BE2C (cell line): Measurements from ENCODE around the gene CLIC3.

Experiments
- DNase-seq: peaks from one replicate; pipeline ENCODE4 v3.0.0-alpha.2; 2020
- H3K27me3 ChIP-seq: fragments of 250-450 bp; sonication (Bioruptor Pico); 2 replicates; pipeline ENCODE4 v1.5.1; 2020; ENCODE audit warnings: mild to moderate bottlenecking
- H3K36me3 ChIP-seq: fragments of 250-450 bp; sonication (Bioruptor Pico); 2 replicates; pipeline ENCODE4 v1.5.1; 2020; ENCODE audit warnings: mild to moderate bottlenecking
- H3K4me1 ChIP-seq: fragments of 250-450 bp; sonication (Bioruptor Pico); 2 replicates; pipeline ENCODE4 v1.5.1; 2020
- H3K4me3 ChIP-seq: 2 replicates; pipeline ENCODE4 v1.5.1; 2011; ENCODE audit warnings: low read depth, low read length
- H3K9me3 ChIP-seq: fragments of 250-450 bp; sonication (Bioruptor Pico); 2 replicates; pipeline ENCODE4 v1.5.1; 2020
- TF ChIP-seq, protein P1 (sequence below): IDR thresholded peaks from 2 replicates; pipeline ENCODE4 v1.5.1; 2012; ENCODE audit warnings: mild to moderate bottlenecking, low read depth, low read length

CLIC3 gene

DNA sequence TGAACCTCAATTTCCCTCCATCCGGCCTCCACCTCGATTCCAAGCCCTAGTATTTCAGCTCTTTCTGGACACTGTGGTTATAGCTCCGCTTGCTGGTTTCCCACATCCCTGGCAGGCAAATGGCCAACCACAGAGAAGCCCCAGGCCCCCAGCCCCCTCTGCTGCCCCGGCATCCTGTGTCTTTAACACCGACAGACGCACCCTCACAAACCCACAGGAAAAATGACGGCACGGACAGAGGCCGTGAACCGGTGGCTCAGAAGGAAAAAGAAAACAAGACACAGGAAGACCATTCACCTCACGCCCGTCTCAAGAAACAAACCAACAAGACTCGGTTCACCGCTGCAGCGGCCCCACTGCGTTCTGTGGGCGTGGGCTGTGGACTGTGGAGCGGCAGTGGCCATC lies 1.5 kb upstream of the CLIC3 start:
- Histone ChIP-seq H3K4me3 (no peak overlapping the region), H3K4me1 (peaks cover 19% of the 10 kb centered on the region), H3K36me3 (peaks cover 12% of the 10 kb centered on the region), H3K27me3 (no peaks in the 10 kb centered on the region), H3K9me3 (no peaks in the 10 kb centered on the region)
- no peak for DNase-seq
- TF ChIP-seq, protein P1, sequence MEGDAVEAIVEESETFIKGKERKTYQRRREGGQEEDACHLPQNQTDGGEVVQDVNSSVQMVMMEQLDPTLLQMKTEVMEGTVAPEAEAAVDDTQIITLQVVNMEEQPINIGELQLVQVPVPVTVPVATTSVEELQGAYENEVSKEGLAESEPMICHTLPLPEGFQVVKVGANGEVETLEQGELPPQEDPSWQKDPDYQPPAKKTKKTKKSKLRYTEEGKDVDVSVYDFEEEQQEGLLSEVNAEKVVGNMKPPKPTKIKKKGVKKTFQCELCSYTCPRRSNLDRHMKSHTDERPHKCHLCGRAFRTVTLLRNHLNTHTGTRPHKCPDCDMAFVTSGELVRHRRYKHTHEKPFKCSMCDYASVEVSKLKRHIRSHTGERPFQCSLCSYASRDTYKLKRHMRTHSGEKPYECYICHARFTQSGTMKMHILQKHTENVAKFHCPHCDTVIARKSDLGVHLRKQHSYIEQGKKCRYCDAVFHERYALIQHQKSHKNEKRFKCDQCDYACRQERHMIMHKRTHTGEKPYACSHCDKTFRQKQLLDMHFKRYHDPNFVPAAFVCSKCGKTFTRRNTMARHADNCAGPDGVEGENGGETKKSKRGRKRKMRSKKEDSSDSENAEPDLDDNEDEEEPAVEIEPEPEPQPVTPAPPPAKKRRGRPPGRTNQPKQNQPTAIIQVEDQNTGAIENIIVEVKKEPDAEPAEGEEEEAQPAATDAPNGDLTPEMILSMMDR: no peak

DNA sequence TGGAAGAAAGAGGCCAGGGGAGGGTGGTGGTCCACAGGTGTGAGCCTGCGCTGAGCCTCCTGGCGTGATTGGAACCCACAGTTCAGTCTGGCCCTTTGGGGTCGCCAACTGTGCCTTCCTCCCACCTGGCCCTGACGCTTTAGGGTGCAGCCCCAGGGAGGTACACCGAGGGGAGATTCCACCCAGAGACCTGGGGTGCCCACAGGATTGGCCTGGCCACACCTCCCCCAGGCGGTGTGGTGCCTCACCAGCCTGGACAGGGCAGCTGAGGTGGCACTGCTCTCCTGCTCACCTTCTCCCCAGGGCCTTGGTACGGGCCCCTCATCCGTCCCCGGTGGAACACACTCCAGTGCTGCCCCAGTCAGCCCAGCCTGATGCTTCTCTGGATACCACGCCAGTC lies 1.0 kb upstream of the CLIC3 start:
- H3K36me3 ChIP-seq: peaks cover 12% of the 10 kb centered on the region
- H3K4me3 ChIP-seq: no peak overlapping the region
- no peaks in the 10 kb centered on the region for H3K9me3 ChIP-seq
- DNase-seq: no peak
- H3K27me3 ChIP-seq: no peaks in the 10 kb centered on the region
- H3K4me1 ChIP-seq: peaks cover 19% of the 10 kb centered on the region
- TF ChIP-seq, protein P1: no peak

DNA sequence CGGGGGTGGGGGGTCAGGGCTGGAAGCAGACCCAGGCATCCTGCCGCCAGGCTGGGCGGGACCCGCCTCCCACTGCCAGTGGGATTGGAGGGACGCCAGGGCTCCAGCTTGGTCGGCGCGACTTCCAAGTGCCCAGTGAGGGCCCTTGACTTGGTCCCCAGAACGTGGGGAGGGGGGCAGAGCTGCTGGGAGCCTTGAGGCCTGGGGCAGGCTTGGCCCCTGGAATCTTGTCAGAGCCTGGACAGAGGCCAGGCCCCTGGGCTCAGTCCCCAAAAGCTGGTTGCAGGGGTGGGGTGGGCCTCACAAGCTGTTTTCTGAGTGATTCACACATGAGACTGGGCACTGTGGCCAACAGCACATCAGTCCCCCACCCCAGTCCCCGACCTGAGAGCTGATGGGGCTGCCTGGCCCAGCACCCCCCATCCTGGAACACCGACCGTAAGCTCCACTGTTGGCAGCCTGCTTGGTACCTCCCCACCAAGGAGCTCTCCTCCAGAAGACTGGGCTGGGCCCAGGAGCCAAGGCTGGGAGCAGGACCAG lies 526 bp downstream of the CLIC3 start:
- TF ChIP-seq, protein P1: no peak
- Histone ChIP-seq H3K4me1 (peaks cover 19% of the 10 kb centered on the region), H3K27me3 (no peaks in the 10 kb centered on the region), H3K4me3 (no peak overlapping the region), H3K9me3 (no peaks in the 10 kb centered on the region), H3K36me3 (peaks cover 12% of the 10 kb centered on the region)
- peak; percentile 53 for DNase-seq

DNA sequence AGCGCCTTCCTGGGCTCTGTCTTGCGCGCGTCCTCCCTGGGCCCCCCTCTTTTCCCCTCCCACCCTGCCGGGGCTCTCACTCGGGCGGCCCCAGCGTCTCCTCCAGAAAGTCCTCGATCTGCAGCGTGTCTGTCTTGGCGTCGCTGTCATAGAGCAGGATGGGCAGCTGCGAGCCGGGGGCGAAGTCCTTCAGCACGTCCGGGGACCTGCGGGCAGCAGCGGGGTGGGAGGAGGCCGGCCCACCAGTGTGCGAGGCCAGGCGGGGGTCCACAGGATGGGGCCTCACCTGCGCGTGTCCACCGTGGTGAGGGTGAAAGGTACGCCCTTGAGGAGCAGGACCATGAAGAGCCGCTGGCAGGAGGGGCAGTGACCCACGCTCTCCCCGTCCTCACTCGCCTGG lies 1.0 kb downstream of the CLIC3 start:
- Histone ChIP-seq H3K36me3 (peaks cover 12% of the 10 kb centered on the region), H3K4me3 (no peak overlapping the region), H3K9me3 (no peaks in the 10 kb centered on the region), H3K4me1 (peaks cover 19% of the 10 kb centered on the region), H3K27me3 (no peaks in the 10 kb centered on the region)
- DNase-seq: no peak
- TF ChIP-seq, protein P1: no peak

DNA sequence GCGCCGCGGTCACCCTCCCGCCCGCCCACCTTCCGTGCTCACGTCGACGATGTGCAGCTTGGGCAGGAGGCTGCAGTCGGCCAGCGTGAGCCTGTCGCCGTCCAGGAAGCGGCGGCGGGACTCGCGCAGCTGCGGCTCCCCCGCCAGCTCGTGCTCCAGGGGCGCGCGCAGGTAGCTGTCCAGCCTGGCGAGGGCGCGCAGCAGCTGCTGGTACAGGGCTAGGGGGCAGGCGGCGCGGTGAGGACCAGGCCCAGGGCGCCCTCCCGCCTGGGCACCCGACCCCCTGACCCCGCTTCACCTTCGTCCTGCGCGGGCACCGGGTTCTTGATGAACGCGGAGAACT lies 1.5 kb downstream of the CLIC3 start:
- Histone ChIP-seq H3K36me3 (peaks cover 12% of the 10 kb centered on the region), H3K27me3 (no peaks in the 10 kb centered on the region), H3K9me3 (no peaks in the 10 kb centered on the region), H3K4me1 (peaks cover 19% of the 10 kb centered on the region), H3K4me3 (no peak overlapping the region)
- no peak for DNase-seq
- TF ChIP-seq, protein P1: no peak

DNA sequence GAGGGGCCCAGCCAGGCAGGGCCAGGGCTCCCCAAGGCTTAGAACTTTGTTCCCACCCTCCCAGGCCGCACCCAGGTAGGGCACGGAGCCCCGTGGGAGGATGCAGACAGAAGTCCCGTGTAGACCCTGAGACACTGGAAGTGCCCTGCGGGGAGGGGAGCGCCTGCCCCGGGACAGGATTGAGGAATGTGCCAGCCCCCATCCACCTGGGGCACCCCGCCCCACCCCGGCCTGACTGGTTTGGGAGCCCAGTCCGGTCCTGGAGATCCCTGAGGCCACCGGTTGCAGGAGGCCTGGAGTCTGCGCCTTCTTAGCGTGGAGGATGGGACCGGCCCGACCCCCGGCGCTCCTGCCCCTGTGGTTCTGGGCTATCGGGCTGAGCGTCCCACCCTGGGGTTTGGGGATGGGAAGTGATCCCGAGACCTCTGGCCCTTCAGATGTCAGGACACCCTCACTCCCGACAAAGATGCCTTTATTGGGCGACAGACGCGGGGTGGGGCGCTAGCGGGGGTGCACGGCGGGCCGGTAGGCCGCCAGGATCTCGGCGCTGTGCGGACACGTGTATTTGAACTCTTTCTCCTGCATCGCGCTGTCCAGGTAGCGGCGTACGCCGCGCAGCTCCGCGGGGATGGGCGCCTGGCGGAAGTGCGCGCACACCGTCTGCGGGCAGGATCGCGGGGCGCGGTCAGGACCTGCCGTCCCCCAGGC lies 2.0 kb downstream of the CLIC3 start:
- Histone ChIP-seq H3K9me3 (no peaks in the 10 kb centered on the region), H3K27me3 (no peaks in the 10 kb centered on the region), H3K4me1 (peaks cover 19% of the 10 kb centered on the region), H3K4me3 (no peak overlapping the region), H3K36me3 (peaks cover 12% of the 10 kb centered on the region)
- TF ChIP-seq, protein P1: no peak
- no peak for DNase-seq
